IMR-90 (cell line): Measurements from ENCODE around the gene CAMTA1. TPM values are rescaled to one million over a fixed set of nuclear protein-coding genes. Genes with fewer than 3 reads are reported as not detected.

Experiments
- ATAC-seq: fragments of 200-7000 bp; cut with Tn5 transposase; 2 replicates; pipeline ENCODE4 v1.9.1; 2020; ENCODE audit warnings: low read depth, mild to moderate bottlenecking, moderate library complexity
- BruUV-seq: library from RNA; stranded (reverse); fragments of 400-500 nt; replicated peaks from 2 replicates; lab custom pipeline; 2021; lab: Mats Ljungman, UMichigan
- CTCF ChIA-PET: fragments of 300-600 bp; formaldehyde crosslinking; extraction: SDS; loops from one replicate; lab custom pipeline; 2021; ENCODE audit warnings: antibody characterized with exemption; lab: Yijun Ruan, JAX
- POLR2A ChIA-PET: fragments of 300-600 bp; sonication (Branson Sonifier 250); formaldehyde crosslinking; loops from one replicate; lab custom pipeline; 2022; ENCODE audit warnings: antibody characterized with exemption; ENCODE audit not compliant: unreplicated experiment; lab: Charles Lee
- DNase-seq: peaks from one replicate; pipeline ENCODE4 v3.0.0; 2013
- H2AFZ ChIP-seq: replicated peaks from 2 replicates; pipeline ENCODE3; 2013; ENCODE audit warnings: low read length, mild to moderate bottlenecking; ENCODE audit not compliant: poor library complexity
- H2AK5ac ChIP-seq: 2 replicates; pipeline ENCODE4 v1.6.1; 2013; ENCODE audit warnings: low read depth, low read length, inconsistent platforms
- H2AK9ac ChIP-seq: replicated peaks from 2 replicates; pipeline ENCODE3; 2013; ENCODE audit warnings: mild to moderate bottlenecking, low read depth, low read length, moderate library complexity; ENCODE audit not compliant: poor library complexity
- H2BK120ac ChIP-seq: 2 replicates; pipeline ENCODE4 v1.6.1; 2013; ENCODE audit warnings: low read depth, low read length, inconsistent platforms
- H2BK15ac ChIP-seq: 3 replicates; pipeline ENCODE4 v1.6.1; 2013; ENCODE audit warnings: low read depth, low read length, inconsistent platforms
- H2BK20ac ChIP-seq: 2 replicates; pipeline ENCODE4 v1.6.1; 2013; ENCODE audit warnings: low read depth, mild to moderate bottlenecking, inconsistent platforms, low read length, moderate library complexity
- H2BK5ac ChIP-seq: 2 replicates; pipeline ENCODE4 v1.6.1; 2013; ENCODE audit warnings: mild to moderate bottlenecking, low read depth, low read length, inconsistent platforms; ENCODE audit not compliant: poor library complexity, severe bottlenecking
- H3K14ac ChIP-seq: replicated peaks from 2 replicates; pipeline ENCODE4 v1.6.1; 2013; ENCODE audit warnings: low read depth, low read length, inconsistent platforms
- H3K18ac ChIP-seq: 2 replicates; pipeline ENCODE4 v1.6.1; 2013; ENCODE audit warnings: low read depth, low read length, control low read depth
- H3K23ac ChIP-seq: 2 replicates; pipeline ENCODE4 v1.6.1; 2013; ENCODE audit warnings: low read depth, low read length, inconsistent platforms
- H3K27ac ChIP-seq: 2 replicates; pipeline ENCODE4 v1.5.1; 2013; ENCODE audit warnings: mild to moderate bottlenecking, control low read depth, low read length; ENCODE audit not compliant: insufficient read depth
- H3K27me3 ChIP-seq: 2 replicates; pipeline ENCODE4 v1.6.1; 2013; ENCODE audit warnings: low read length; ENCODE audit not compliant: control insufficient read depth, insufficient read depth
- H3K36me3 ChIP-seq: 2 replicates; pipeline ENCODE4 v1.6.1; 2013; ENCODE audit warnings: low read length, mixed read lengths; ENCODE audit not compliant: control insufficient read depth, insufficient read depth
- H3K4ac ChIP-seq: 2 replicates; pipeline ENCODE4 v1.6.1; 2013; ENCODE audit warnings: low read depth, low read length, inconsistent platforms
- H3K4me1 ChIP-seq: 2 replicates; pipeline ENCODE4 v1.6.1; 2013; ENCODE audit warnings: low read length, mixed read lengths; ENCODE audit not compliant: control insufficient read depth, insufficient read depth
- H3K4me2 ChIP-seq: 2 replicates; pipeline ENCODE4 v1.6.1; 2013; ENCODE audit warnings: low read depth, mild to moderate bottlenecking, control low read depth, low read length, moderate library complexity
- H3K4me3 ChIP-seq: 2 replicates; pipeline ENCODE4 v1.5.1; 2013; ENCODE audit warnings: low read depth, mild to moderate bottlenecking, control low read depth, low read length, moderate library complexity; ENCODE audit not compliant: insufficient read depth
- H3K56ac ChIP-seq: 2 replicates; pipeline ENCODE4 v1.6.1; 2013; ENCODE audit warnings: low read length, inconsistent platforms; ENCODE audit not compliant: insufficient read depth; ENCODE audit errors: extremely low read depth
- H3K79me1 ChIP-seq, 2 experiments: 2 replicates each; pipeline ENCODE4 v1.6.1; 2013; ENCODE audit warnings: low read length in 2 of 2, inconsistent platforms in 1 of 2, low read depth in 1 of 2
- H3K9ac ChIP-seq: 2 replicates; pipeline ENCODE4 v1.6.1; 2013; ENCODE audit warnings: low read depth, low read length, control low read depth
- H3K9me1 ChIP-seq: 2 replicates; pipeline ENCODE4 v1.6.1; 2013; ENCODE audit warnings: low read length, inconsistent platforms; ENCODE audit not compliant: insufficient read depth
- H3K9me3 ChIP-seq: 2 replicates; pipeline ENCODE4 v1.6.1; 2013; ENCODE audit warnings: low read length; ENCODE audit not compliant: control insufficient read depth, insufficient read depth
- H4K20me1 ChIP-seq: 2 replicates; pipeline ENCODE4 v1.6.1; 2013; ENCODE audit warnings: low read length, inconsistent platforms; ENCODE audit not compliant: insufficient read depth
- H4K5ac ChIP-seq: 2 replicates; pipeline ENCODE4 v1.6.1; 2013; ENCODE audit warnings: mild to moderate bottlenecking, low read depth, low read length, control low read depth
- H4K8ac ChIP-seq, 2 experiments: 2 replicates each; pipeline ENCODE4 v1.6.1; 2013; ENCODE audit warnings: low read depth in 2 of 2, low read length in 2 of 2, control low read depth in 1 of 2, inconsistent platforms in 1 of 2
- H4K91ac ChIP-seq: 2 replicates; pipeline ENCODE4 v1.6.1; 2013; ENCODE audit warnings: low read depth, low read length, inconsistent platforms; ENCODE audit not compliant: insufficient read depth
- BHLHE40 ChIP-seq: fragments of 150-350 bp; IDR thresholded peaks from 2 replicates; pipeline ENCODE4 v1.6.1; 2016; ENCODE audit warnings: mild to moderate bottlenecking, low read depth, low read length
- CEBPB ChIP-seq: IDR thresholded peaks from 2 replicates; pipeline ENCODE4 v1.6.1; 2012; ENCODE audit warnings: low read depth, low read length, improper control_type of control experiment
- CHD1 ChIP-seq: IDR thresholded peaks from 2 replicates; pipeline ENCODE4 v1.6.1; 2012; ENCODE audit warnings: low read depth, low read length, improper control_type of control experiment
- CTCF ChIP-seq: conservative IDR thresholded peaks from 2 replicates; pipeline ENCODE4 v1.5.1; 2012; ENCODE audit warnings: mild to moderate bottlenecking, low read depth, low read length, improper control_type of control experiment
- MAFK ChIP-seq: IDR thresholded peaks from 2 replicates; pipeline ENCODE4 v1.6.1; 2012; ENCODE audit warnings: low read depth, low read length, improper control_type of control experiment
- MAZ ChIP-seq: IDR thresholded peaks from 2 replicates; pipeline ENCODE4 v1.6.1; 2012; ENCODE audit warnings: low read depth, mild to moderate bottlenecking, low read length, improper control_type of control experiment, moderate library complexity, borderline replicate concordance
- MXI1 ChIP-seq: IDR thresholded peaks from 2 replicates; pipeline ENCODE4 v1.6.1; 2012; ENCODE audit warnings: low read depth, mild to moderate bottlenecking, low read length, moderate library complexity, borderline replicate concordance
- NFE2L2 ChIP-seq: fragments of 150-350 bp; IDR thresholded peaks from 2 replicates; pipeline ENCODE4 v1.6.1; 2016; ENCODE audit warnings: low read depth, mild to moderate bottlenecking, low read length
- POLR2A ChIP-seq: IDR thresholded peaks from 2 replicates; pipeline ENCODE4 v1.6.1; 2012; ENCODE audit warnings: mild to moderate bottlenecking, low read depth, low read length
- RAD21 ChIP-seq: IDR thresholded peaks from 2 replicates; pipeline ENCODE4 v1.6.1; 2012; ENCODE audit warnings: low read length, improper control_type of control experiment
- RCOR1 ChIP-seq: IDR thresholded peaks from 2 replicates; pipeline ENCODE4 v1.6.1; 2012; ENCODE audit warnings: mild to moderate bottlenecking, low read length, improper control_type of control experiment; ENCODE audit not compliant: insufficient replicate concordance
- RFX5 ChIP-seq: IDR thresholded peaks from 2 replicates; pipeline ENCODE4 v1.8.0; 2012; ENCODE audit warnings: low read depth, mild to moderate bottlenecking, low read length, moderate library complexity
- SMC3 ChIP-seq: fragments of 150-350 bp; IDR thresholded peaks from 2 replicates; pipeline ENCODE4 v1.6.1; 2016; ENCODE audit warnings: low read depth, mild to moderate bottlenecking, antibody characterized with exemption, low read length, moderate library complexity
- USF2 ChIP-seq: fragments of 150-350 bp; IDR thresholded peaks from 2 replicates; pipeline ENCODE4 v1.6.1; 2017; ENCODE audit warnings: mild to moderate bottlenecking, antibody characterized with exemption, low read length, low read depth
- WGBS, 2 experiments: methylation state at CpG; one replicate each; pipeline versions ENCODE4 v1.1.5 to v1.1.7; 2013; ENCODE audit warnings: missing lambda C conversion rate in 2 of 2; ENCODE audit not compliant: insufficient read length in 1 of 2; ENCODE audit errors: extremely low coverage in 2 of 2; 5-methylcytosine and 5-hydroxymethylcytosine counted together
- dilution Hi-C: fragments of 300-500 bp; cut with HindIII; formaldehyde crosslinking; loops from one replicate; pipeline ENCODE4 v1.14.3; 2018; ENCODE audit warnings: low sequenced_read_pairs; ENCODE audit not compliant: unreplicated experiment
- in situ Hi-C: fragments of 300-500 bp; cut with MboI; formaldehyde crosslinking; loops from 3 replicates; pipeline ENCODE4 v1.14.3; 2019; ENCODE audit warnings: low sequenced_read_pairs, inconsistent platforms, mixed read lengths
- intact Hi-C: fragments of 100-400 bp; cut with micrococcal nuclease; formaldehyde crosslinking; loops from 2 replicates; pipeline ENCODE4 v1.10.0; 2022
- polyA plus RNA-seq, 3 experiments: library from polyadenylated mRNA; depleted of rRNA; stranded (reverse); fragments of >200 nt; gene quantifications; 2 replicates each; pipeline ENCODE4 v1.2.3, GENCODE V29; 2012; ENCODE audit warnings: low replicate concordance in 1 of 3
- total RNA-seq: library from RNA; depleted of rRNA; stranded (reverse); fragments of >200 nt; gene quantifications from 2 replicates; pipeline ENCODE4 v1.2.3, GENCODE V29; 2012

Gene CAMTA1
- total and polyA plus RNA-seq, 2 of the 4 experiments (the other 2 are of a cell fraction) = 35.5 to 74.3 TPM

GRCh38 chr1:7453038-7453437, 667.8 kb downstream of the CAMTA1 start:
- Histone ChIP-seq H3K4me2 (no peak overlapping the region), H3K9me3 (no peaks in the 10 kb centered on the region), H2BK120ac (no peak overlapping the region), H2AFZ (no peak overlapping the region), H3K27ac (no peak overlapping the region), H4K91ac (no peak overlapping the region), H2AK5ac (no peak overlapping the region), H2AK9ac (no peak overlapping the region), H3K4me1 (no peaks in the 10 kb centered on the region), H4K20me1 (no peaks in the 10 kb centered on the region), H2BK15ac (no peak overlapping the region), H2BK5ac (no peak overlapping the region), H3K4ac (no peak overlapping the region), H2BK20ac (no peak overlapping the region), H3K14ac (no peak overlapping the region), H3K23ac (no peak overlapping the region), H3K79me1 (no peaks in the 10 kb centered on the region), H3K36me3 (no peaks in the 10 kb centered on the region), H3K9ac (no peak overlapping the region), H3K27me3 (no peaks in the 10 kb centered on the region), H4K8ac (no peak overlapping the region), H3K56ac (no peak overlapping the region), H4K5ac (no peak overlapping the region), H3K9me1 (no peaks in the 10 kb centered on the region), H3K18ac (no peak overlapping the region), H3K4me3 (no peak overlapping the region)
- TF ChIP-seq RFX5 = no peak
- TF ChIP-seq RAD21 = no peak
- TF ChIP-seq NFE2L2 = no peak
- TF ChIP-seq MXI1 = no peak
- TF ChIP-seq MAFK = no peak
- no peak for TF ChIP-seq CHD1
- no peak for TF ChIP-seq USF2
- TF ChIP-seq SMC3 = no peak
- TF ChIP-seq MAZ = no peak
- TF ChIP-seq POLR2A = no peak
- TF ChIP-seq BHLHE40 = no peak
- no peak for TF ChIP-seq CEBPB
- no peak for TF ChIP-seq CTCF
- TF ChIP-seq RCOR1 = no peak
- ChIA-PET CTCF (no interaction called here), POLR2A (no interaction called here)
- WGBS, 2 experiments = 100% methylated on average over 1 of the region's 6 CpGs; no CpG with 5 or more reads in 1 of the 2 experiments
- dilution Hi-C loops = no loop called here
- ATAC-seq (no peak), DNase-seq (no peak)
- intact Hi-C loops = no loop called here
- in situ Hi-C loops = no loop called here
- BruUV-seq = no TSS peak
